ENCODE data around the gene PAQR4.

DNA sequence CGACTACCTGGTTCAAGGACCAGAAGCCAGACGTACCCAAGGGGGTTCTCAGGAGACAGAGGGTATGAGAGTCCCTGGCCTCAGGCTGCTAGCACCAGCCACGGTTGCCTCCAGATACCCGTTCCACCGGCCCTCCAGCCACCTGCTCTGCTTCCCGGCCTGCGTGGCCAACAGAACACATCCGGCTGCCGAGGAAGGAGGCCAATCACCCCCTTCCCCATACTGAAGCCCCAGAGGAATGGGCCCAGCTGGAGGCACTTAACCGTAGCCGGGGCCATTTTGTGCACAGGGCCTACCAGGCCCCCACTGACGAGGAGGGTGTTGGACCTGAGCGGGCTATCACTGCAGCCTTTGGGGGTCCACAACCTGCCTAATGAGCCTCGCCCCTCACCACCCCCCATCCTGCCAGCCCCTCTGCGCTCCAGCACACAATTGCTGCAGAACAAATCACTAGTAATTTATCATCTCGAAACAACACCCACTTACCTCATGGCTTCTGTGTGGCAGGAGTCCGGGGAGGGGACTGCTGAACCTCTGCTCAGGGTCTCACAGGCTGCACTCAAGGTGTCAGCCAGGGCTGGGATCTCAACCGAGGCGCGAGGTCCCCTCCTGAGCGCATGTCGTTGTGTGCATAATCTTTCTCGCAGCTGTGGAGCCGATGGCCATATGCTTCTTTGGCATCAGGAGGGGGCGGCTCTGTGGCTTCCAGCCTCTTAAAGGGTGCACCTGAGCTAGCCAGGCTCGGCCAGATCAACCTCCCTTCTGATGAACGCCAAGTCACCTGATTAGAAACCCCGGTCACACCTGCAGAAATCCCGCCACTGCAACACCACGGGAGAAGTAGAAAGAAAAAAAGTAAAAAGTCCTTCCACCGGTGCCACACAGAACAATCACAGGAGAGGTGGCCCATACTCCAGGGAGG is 15.2 kb upstream of the PAQR4 start:
- TF ChIP-seq MYC (IDR thresholded peaks at IDR 0.05; ENCODE audit: insufficient read depth, insufficient read length, insufficient replicate concordance, low read length, severe bottlenecking) (no peak), NFYB (IDR thresholded peaks at IDR 0.05; ENCODE audit: insufficient read depth, low read depth, low read length) (no peak)
- TF ChIP-seq, protein P1, sequence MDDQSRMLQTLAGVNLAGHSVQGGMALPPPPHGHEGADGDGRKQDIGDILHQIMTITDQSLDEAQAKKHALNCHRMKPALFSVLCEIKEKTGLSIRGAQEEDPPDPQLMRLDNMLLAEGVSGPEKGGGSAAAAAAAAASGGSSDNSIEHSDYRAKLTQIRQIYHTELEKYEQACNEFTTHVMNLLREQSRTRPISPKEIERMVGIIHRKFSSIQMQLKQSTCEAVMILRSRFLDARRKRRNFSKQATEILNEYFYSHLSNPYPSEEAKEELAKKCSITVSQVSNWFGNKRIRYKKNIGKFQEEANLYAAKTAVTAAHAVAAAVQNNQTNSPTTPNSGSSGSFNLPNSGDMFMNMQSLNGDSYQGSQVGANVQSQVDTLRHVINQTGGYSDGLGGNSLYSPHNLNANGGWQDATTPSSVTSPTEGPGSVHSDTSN (IDR thresholded peaks at IDR 0.05; ENCODE audit: insufficient replicate concordance, low read depth, low read length), result no peak
